K562 (cell line): ENCODE measurements around the gene TENT4B. TPM values are rescaled to one million over a fixed set of nuclear protein-coding genes. Genes with fewer than 3 reads are reported as not detected.
A peak's percentile ranks its signal among the peaks of the same experiment; 100 is the strongest.

Experiments
- ATAC-seq: fragments of 200-7000 bp; cut with Tn5 transposase; 3 replicates; pipeline ENCODE4 v1.9.1; 2020; ENCODE audit warnings: moderate library complexity
- BruUV-seq: library from RNA; stranded (reverse); fragments of 400-500 nt; replicated peaks from 2 replicates; lab custom pipeline; 2021; lab: Mats Ljungman, UMichigan
- CTCF ChIA-PET: fragments of 300-600 bp; formaldehyde crosslinking; extraction: SDS; loops from one replicate; lab custom pipeline; 2021; ENCODE audit warnings: low intra/inter-chr PET ratio; lab: Yijun Ruan, JAX
- POLR2A ChIA-PET: fragments of 300-600, 350-650 bp; sonication (Branson Sonifier 250); formaldehyde crosslinking; extraction: SDS; loops from one replicate; lab custom pipeline; 2021; ENCODE audit warnings: antibody characterized with exemption, inconsistent platforms; lab: Yijun Ruan, JAX
- DNase-seq, 4 experiments: peaks; one replicate each; pipeline versions ENCODE4 v3.0.0 to v3.0.0-alpha.2; 2011 to 2018; ENCODE audit warnings: low spot score in 3 of 4, mixed read lengths in 3 of 4; ENCODE audit errors: extremely low read depth in 1 of 4
- FAIRE-seq: peaks from 2 replicates; lab custom pipeline; 2011; peaks lifted over from hg19 to GRCh38; lab: Jason Lieb, UNC
- H2AFZ ChIP-seq: 2 replicates; pipeline ENCODE4 v1.6.0; 2011; ENCODE audit warnings: low read depth, low read length, control low read depth, inconsistent platforms
- H3K27ac ChIP-seq: fragments of 200-600 bp; 3 replicates; pipeline ENCODE4 v1.8.0; 2011; ENCODE audit warnings: low read depth, mild to moderate bottlenecking, control low read depth, inconsistent platforms, low read length, moderate library complexity, mixed read lengths; ENCODE audit errors: extremely low read depth
- H3K27me3 ChIP-seq, 2 experiments: fragments of 300-600 bp in 1 of 2; 2 replicates in 1 of 2; 3 replicates in 1 of 2; pipeline versions ENCODE4 v1.6.0 to v1.8.0; 2011; ENCODE audit warnings: inconsistent platforms in 2 of 2, low read length in 2 of 2, mild to moderate bottlenecking in 1 of 2, mixed read lengths in 1 of 2, moderate library complexity in 1 of 2; ENCODE audit not compliant: control insufficient read depth in 2 of 2, insufficient read depth in 2 of 2
- H3K36me3 ChIP-seq: fragments of 300-600 bp; 3 replicates; pipeline ENCODE4 v1.8.0; 2011; ENCODE audit warnings: mild to moderate bottlenecking, low read length, inconsistent platforms; ENCODE audit not compliant: control insufficient read depth, insufficient read depth
- H3K4me1 ChIP-seq, 2 experiments: fragments of 200-600 bp in 1 of 2; replicated peaks in 1 of 2; 2 replicates in 1 of 2; 3 replicates in 1 of 2; pipeline versions ENCODE4 v1.5.1 to v1.8.0; 2011; ENCODE audit warnings: inconsistent platforms in 2 of 2, low read length in 2 of 2, mild to moderate bottlenecking in 1 of 2, mixed read lengths in 1 of 2, moderate library complexity in 1 of 2; ENCODE audit not compliant: control insufficient read depth in 2 of 2, insufficient read depth in 2 of 2
- H3K4me2 ChIP-seq: 2 replicates; pipeline ENCODE4 v1.6.1; 2011; ENCODE audit warnings: low read length, control low read depth, inconsistent platforms, mixed read lengths; ENCODE audit not compliant: insufficient read depth
- H3K4me3 ChIP-seq: fragments of 200-600 bp; sonication (generic), shearing (Covaris generic); 2 replicates; pipeline ENCODE4 v1.5.1; 2016; ENCODE audit warnings: control low read depth, inconsistent platforms
- H3K79me2 ChIP-seq: fragments of 200-600 bp; 3 replicates; pipeline ENCODE4 v1.8.0; 2011; ENCODE audit warnings: low read length, inconsistent platforms; ENCODE audit not compliant: control insufficient read depth, insufficient read depth
- H3K9ac ChIP-seq, 2 experiments: 2 replicates each; pipeline versions ENCODE4 v1.6.0 to v1.6.1; 2011; ENCODE audit warnings: low read depth in 2 of 2, low read length in 2 of 2, control low read depth in 1 of 2, inconsistent platforms in 1 of 2, mild to moderate bottlenecking in 1 of 2, mixed read lengths in 1 of 2; ENCODE audit not compliant: insufficient read depth in 1 of 2
- H3K9me1 ChIP-seq: one replicate; pipeline ENCODE4 v1.6.0; 2011; ENCODE audit warnings: inconsistent platforms, mild to moderate bottlenecking, low read length, moderate library complexity; ENCODE audit not compliant: control insufficient read depth, insufficient read depth
- H3K9me3 ChIP-seq: replicated peaks from 2 replicates; pipeline ENCODE4 v1.5.1; 2011; ENCODE audit warnings: low read depth, low read length, inconsistent platforms; ENCODE audit not compliant: control insufficient read depth, insufficient read depth
- H4K20me1 ChIP-seq: replicated peaks from 2 replicates; pipeline ENCODE4 v1.6.1; 2011; ENCODE audit warnings: low read length, inconsistent platforms, mixed read lengths; ENCODE audit not compliant: control insufficient read depth, insufficient read depth
- SMAD2 ChIP-seq: fragments of 150-350 bp; IDR thresholded peaks from 2 replicates; pipeline ENCODE4 v1.6.1; 2014; ENCODE audit warnings: low read depth, mild to moderate bottlenecking, low read length
- ZNF583 ChIP-seq: fragments of 250-450 bp; sonication (Bioruptor Pico); IDR thresholded peaks from 2 replicates; pipeline ENCODE4 v1.4.0; 2020
- WGBS: fragments of 100-300 bp; shearing (Covaris generic); methylation state at CpG from one replicate; pipeline ENCODE4 v1.1.6; 2016; ENCODE audit warnings: low coverage, mixed read lengths; ENCODE audit not compliant: insufficient coverage; ENCODE audit errors: missing lambda C conversion rate; 5-methylcytosine and 5-hydroxymethylcytosine counted together
- in situ Hi-C: fragments of 300-500 bp; cut with MboI; formaldehyde crosslinking; loops from 4 replicates; pipeline ENCODE4 v1.15.0; 2018; ENCODE audit warnings: inconsistent platforms, mixed read lengths
- intact Hi-C: fragments of 100-400 bp; cut with micrococcal nuclease; formaldehyde crosslinking; loops from 2 replicates; pipeline ENCODE4 v1.14.2; 2022
- polyA plus RNA-seq, 8 experiments: library from polyadenylated mRNA; depleted of rRNA in 4 of 8; stranded (reverse) in 5 of 8; unstranded in 3 of 8; fragments of >200 nt; fragmentation: Nextera tagmentation in 2 of 8; fragmentation: Illumina TruSeq in 1 of 8; extraction: Ambion mirVana in 2 of 8; extraction: Trizol in 1 of 8; gene quantifications; 2 replicates each; pipeline versions ENCODE4 v1.2.1 to v1.2.3, GENCODE V29; 2011 to 2014; ENCODE audit warnings: inconsistent platforms in 1 of 8, missing spikeins in 1 of 8
- total RNA-seq, 7 experiments: library from RNA; depleted of rRNA in 6 of 7; stranded (reverse); fragments of >200 nt in 6 of 7; fragmentation: Illumina TruSeq in 2 of 7; extraction: Trizol in 2 of 7; gene quantifications; 2 replicates each; pipeline versions ENCODE4 v1.2.1 to v1.2.3, GENCODE V29; 2011 to 2021; ENCODE audit warnings: low replicate concordance in 1 of 7
- TF ChIP-seq, protein P1 (sequence below): sonication (generic); formaldehyde crosslinking; IDR thresholded peaks from 2 replicates; pipeline ENCODE4 v1.8.0; 2022; ENCODE audit warnings: mild to moderate bottlenecking, missing genetic modification reagents, borderline replicate concordance

Gene TENT4B
- total and polyA plus RNA-seq, 9 of the 15 experiments (the other 6 are each of a cell fraction or from before 2014, with no cell fraction given), result 5.2 to 8.4 (median 7.0) TPM

DNA sequence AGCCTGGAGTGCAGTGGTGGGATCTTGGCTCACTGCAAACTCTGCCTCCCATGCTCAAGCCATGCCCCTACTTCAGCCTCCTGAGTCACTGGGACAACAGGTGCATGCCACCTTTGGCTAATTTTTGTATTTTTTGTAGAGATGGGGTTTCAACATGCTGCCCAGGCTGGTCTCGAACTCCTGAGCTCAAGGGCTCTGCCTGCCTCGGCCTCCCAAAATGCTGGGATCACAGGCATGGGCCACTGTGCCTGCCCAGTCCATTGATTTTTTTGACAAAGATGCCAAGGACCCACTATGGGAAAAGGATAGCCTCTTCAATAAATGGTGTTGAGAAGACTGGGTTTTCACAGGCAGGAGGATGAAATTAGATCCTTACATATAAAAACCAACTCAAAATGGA is 102.4 kb downstream of the TENT4B start:
- ChIA-PET CTCF (no interaction called here), POLR2A (interaction anchor here (1.2 to 2.8 kb wide), 4 partner anchors 8 to 45 kb away, joined by 4 to 22 read pairs (median 4); no protein-coding TSS in a partner anchor)
- Histone ChIP-seq H3K4me3 (no peak overlapping the region), H3K4me2 (no peak overlapping the region), H3K27me3 (no peaks in the 10 kb centered on the region), H3K4me1 (peaks cover 45 to 47% of the 10 kb centered on the region in 2 experiments), H3K9me3 (no peaks in the 10 kb centered on the region), H3K9me1 (no peaks in the 10 kb centered on the region), H3K36me3 (no peaks in the 10 kb centered on the region), H4K20me1 (no peaks in the 10 kb centered on the region), H3K79me2 (peaks cover 39% of the 10 kb centered on the region), H3K27ac (no peak overlapping the region), H3K9ac (no peak overlapping the region), H2AFZ (no peak overlapping the region)
- WGBS, result 90% methylated on average over 1 of the region's 2 CpGs
- intact Hi-C loops (no loop called here), in situ Hi-C loops (loop anchor here (25.0 kb wide), 1 partner anchor 1643 kb away; the partner anchor contains the start of gene N4BP1)
- TF ChIP-seq, protein P1, sequence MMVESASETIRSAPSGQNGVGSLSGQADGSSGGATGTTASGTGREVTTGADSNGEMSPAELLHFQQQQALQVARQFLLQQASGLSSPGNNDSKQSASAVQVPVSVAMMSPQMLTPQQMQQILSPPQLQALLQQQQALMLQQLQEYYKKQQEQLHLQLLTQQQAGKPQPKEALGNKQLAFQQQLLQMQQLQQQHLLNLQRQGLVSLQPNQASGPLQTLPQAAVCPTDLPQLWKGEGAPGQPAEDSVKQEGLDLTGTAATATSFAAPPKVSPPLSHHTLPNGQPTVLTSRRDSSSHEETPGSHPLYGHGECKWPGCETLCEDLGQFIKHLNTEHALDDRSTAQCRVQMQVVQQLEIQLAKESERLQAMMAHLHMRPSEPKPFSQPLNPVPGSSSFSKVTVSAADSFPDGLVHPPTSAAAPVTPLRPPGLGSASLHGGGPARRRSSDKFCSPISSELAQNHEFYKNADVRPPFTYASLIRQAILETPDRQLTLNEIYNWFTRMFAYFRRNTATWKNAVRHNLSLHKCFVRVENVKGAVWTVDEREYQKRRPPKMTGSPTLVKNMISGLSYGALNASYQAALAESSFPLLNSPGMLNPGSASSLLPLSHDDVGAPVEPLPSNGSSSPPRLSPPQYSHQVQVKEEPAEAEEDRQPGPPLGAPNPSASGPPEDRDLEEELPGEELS (CRISPR knock-in tag), result no peak
- TF ChIP-seq ZNF583 (CRISPR knock-in tag) (peak; percentile 39; the same call in 1 of the 2 replicates), SMAD2 (no peak)
- BruUV-seq, result no TSS peak
- DNase-seq, result no peak
- ATAC-seq, result no peak
- FAIRE-seq, result no peak
